Neural cell (in vitro differentiated cells): ENCODE measurements around the gene C19orf73. TPM values are rescaled to one million over a fixed set of nuclear protein-coding genes. Genes with fewer than 3 reads are reported as not detected.

ENCODE experiments used
- H2AFZ ChIP-seq: fragments of 200-600, 300-800 bp; sonication (generic), shearing (Covaris generic); 2 replicates; pipeline ENCODE4 v1.6.0; 2014; ENCODE audit warnings: low read depth, mild to moderate bottlenecking, antibody characterized with exemption, low read length, moderate library complexity
- H3F3A ChIP-seq: fragments of 200-600 bp; shearing (Covaris generic); 2 replicates; pipeline ENCODE4 v1.6.1; 2016; ENCODE audit warnings: mild to moderate bottlenecking, moderate library complexity, mixed read lengths, antibody characterized with exemption, low read length; ENCODE audit not compliant: insufficient read depth, poor library complexity, severe bottlenecking
- H3K27ac ChIP-seq: fragments of 200-600, 300-800 bp; sonication (generic), shearing (Covaris generic); 2 replicates; pipeline ENCODE4 v1.5.1; 2014; ENCODE audit warnings: mild to moderate bottlenecking, low read length, moderate library complexity
- H3K27me3 ChIP-seq: fragments of 300-800, 200-600 bp; sonication (generic), shearing (Covaris generic); 2 replicates; pipeline ENCODE4 v1.6.0; 2014; ENCODE audit warnings: mild to moderate bottlenecking, low read depth, low read length, moderate library complexity; ENCODE audit not compliant: insufficient read depth
- H3K36me3 ChIP-seq: fragments of 300-800, 200-600 bp; sonication (generic), shearing (Covaris generic); 2 replicates; pipeline ENCODE4 v1.5.1; 2014; ENCODE audit warnings: mild to moderate bottlenecking, antibody characterized with exemption, low read length, moderate library complexity; ENCODE audit not compliant: insufficient read depth
- H3K4me2 ChIP-seq: fragments of 300-800, 200-600 bp; sonication (generic), shearing (Covaris generic); 2 replicates; pipeline ENCODE4 v1.6.0; 2014; ENCODE audit warnings: mild to moderate bottlenecking, low read length
- H3K4me3 ChIP-seq: fragments of 300-800, 200-600 bp; sonication (generic), shearing (Covaris generic); 2 replicates; pipeline ENCODE4 v1.5.1; 2014; ENCODE audit warnings: mild to moderate bottlenecking, low read length, moderate library complexity
- H3K79me2 ChIP-seq: fragments of 200-600 bp; shearing (Covaris generic); replicated peaks from 2 replicates; pipeline ENCODE4 v1.6.0; 2014; ENCODE audit warnings: mild to moderate bottlenecking, low read length, moderate library complexity; ENCODE audit not compliant: insufficient read depth
- H3K9ac ChIP-seq: fragments of 300-800, 200-600 bp; sonication (generic), shearing (Covaris generic); 2 replicates; pipeline ENCODE4 v1.6.1; 2016; ENCODE audit warnings: mild to moderate bottlenecking, low read length, mixed read lengths
- H3K9me2 ChIP-seq: fragments of 200-600 bp; shearing (Covaris generic); 2 replicates; pipeline ENCODE4 v1.6.1; 2016; ENCODE audit warnings: mild to moderate bottlenecking, low read length, mixed read lengths; ENCODE audit not compliant: insufficient read depth
- H3K9me3 ChIP-seq: fragments of 200-600, 300-800 bp; sonication (generic), shearing (Covaris generic); 2 replicates; pipeline ENCODE4 v1.6.1; 2016; ENCODE audit warnings: mild to moderate bottlenecking, mixed run types, low read length, moderate library complexity, mixed read lengths
- H4K20me1 ChIP-seq: fragments of 200-600 bp; shearing (Covaris generic); 2 replicates; pipeline ENCODE4 v1.6.1; 2016; ENCODE audit warnings: mild to moderate bottlenecking, mixed run types; ENCODE audit not compliant: insufficient read depth
- EP300 ChIP-seq: fragments of 450-650 bp; conservative IDR thresholded peaks from 2 replicates; pipeline ENCODE4 v1.6.1; 2014; ENCODE audit warnings: antibody characterized with exemption, mild to moderate bottlenecking, moderate library complexity; ENCODE audit not compliant: poor library complexity, severe bottlenecking
- EZH2 ChIP-seq: fragments of 200-600, 300-800 bp; shearing (Covaris generic), sonication (generic); IDR thresholded peaks from 2 replicates; pipeline ENCODE4 v1.6.1; 2014; ENCODE audit warnings: antibody characterized with exemption, low read length, borderline replicate concordance, mild to moderate bottlenecking; ENCODE audit not compliant: insufficient read depth, poor library complexity, severe bottlenecking
- MXI1 ChIP-seq: fragments of 450-650 bp; conservative IDR thresholded peaks from 2 replicates; pipeline ENCODE4 v1.6.1; 2014; ENCODE audit warnings: antibody characterized with exemption, mild to moderate bottlenecking; ENCODE audit not compliant: poor library complexity, severe bottlenecking
- POLR2AphosphoS5 ChIP-seq: IDR thresholded peaks from 2 replicates; pipeline ENCODE4 v1.6.1; 2012
- RAD21 ChIP-seq: fragments of 450-650 bp; conservative IDR thresholded peaks from 2 replicates; pipeline ENCODE4 v1.6.1; 2014; ENCODE audit warnings: antibody characterized with exemption, mild to moderate bottlenecking, moderate library complexity
- SMC3 ChIP-seq: fragments of 450-650 bp; conservative IDR thresholded peaks from 2 replicates; pipeline ENCODE4 v1.6.1; 2014; ENCODE audit warnings: antibody characterized with exemption, mild to moderate bottlenecking, moderate library complexity; ENCODE audit not compliant: poor library complexity
- TAF1 ChIP-seq: IDR thresholded peaks from 2 replicates; pipeline ENCODE4 v1.6.1; 2012; ENCODE audit warnings: low read depth
- polyA plus RNA-seq: library from polyadenylated mRNA; depleted of rRNA; stranded (reverse); fragments of >200 nt; gene quantifications from 2 replicates; pipeline ENCODE4 v1.2.3, GENCODE V29; 2014
- TF ChIP-seq, protein P1 (sequence below): IDR thresholded peaks from 2 replicates; pipeline ENCODE4 v1.6.1; 2012; ENCODE audit warnings: borderline replicate concordance
- TF ChIP-seq, protein P2 (sequence below): fragments of 450-650 bp; IDR thresholded peaks from 2 replicates; pipeline ENCODE4 v1.5.1; 2014; ENCODE audit warnings: antibody characterized with exemption, mild to moderate bottlenecking, moderate library complexity; ENCODE audit not compliant: poor library complexity, severe bottlenecking

The C19orf73 gene
- polyA plus RNA-seq, 1 donor from 2014 or later: 8.4 TPM

DNA sequence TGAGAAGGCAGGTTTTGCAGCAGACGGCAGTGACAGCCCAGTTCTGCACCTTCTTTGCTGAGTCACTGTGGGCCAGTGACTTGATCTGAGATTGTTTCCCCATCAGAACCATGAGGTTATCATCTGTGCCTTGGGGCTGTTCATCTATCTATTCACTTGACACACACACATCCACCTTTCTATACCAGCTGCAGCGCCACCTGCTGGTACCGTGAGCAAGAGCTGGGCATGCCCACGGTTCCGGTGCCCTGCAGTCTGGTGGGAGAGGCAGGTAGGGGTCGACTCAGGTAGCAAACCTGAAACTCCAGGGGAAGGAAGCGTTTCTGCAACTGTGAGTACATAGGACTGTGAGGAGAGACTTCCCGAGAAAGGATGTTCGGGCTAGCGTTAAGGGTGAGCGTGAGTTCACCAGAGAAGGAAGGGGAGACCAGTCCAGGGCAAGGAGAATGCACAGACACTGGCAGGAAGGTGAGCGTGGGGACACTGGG is 12.3 kb downstream of the C19orf73 start:
- TF ChIP-seq RAD21 (peak; percentile 51), EZH2 (no peak), POLR2AphosphoS5 (no peak), MXI1 (no peak), SMC3 (peak; percentile 64), TAF1 (no peak), EP300 (no peak)
- TF ChIP-seq, protein P1, sequence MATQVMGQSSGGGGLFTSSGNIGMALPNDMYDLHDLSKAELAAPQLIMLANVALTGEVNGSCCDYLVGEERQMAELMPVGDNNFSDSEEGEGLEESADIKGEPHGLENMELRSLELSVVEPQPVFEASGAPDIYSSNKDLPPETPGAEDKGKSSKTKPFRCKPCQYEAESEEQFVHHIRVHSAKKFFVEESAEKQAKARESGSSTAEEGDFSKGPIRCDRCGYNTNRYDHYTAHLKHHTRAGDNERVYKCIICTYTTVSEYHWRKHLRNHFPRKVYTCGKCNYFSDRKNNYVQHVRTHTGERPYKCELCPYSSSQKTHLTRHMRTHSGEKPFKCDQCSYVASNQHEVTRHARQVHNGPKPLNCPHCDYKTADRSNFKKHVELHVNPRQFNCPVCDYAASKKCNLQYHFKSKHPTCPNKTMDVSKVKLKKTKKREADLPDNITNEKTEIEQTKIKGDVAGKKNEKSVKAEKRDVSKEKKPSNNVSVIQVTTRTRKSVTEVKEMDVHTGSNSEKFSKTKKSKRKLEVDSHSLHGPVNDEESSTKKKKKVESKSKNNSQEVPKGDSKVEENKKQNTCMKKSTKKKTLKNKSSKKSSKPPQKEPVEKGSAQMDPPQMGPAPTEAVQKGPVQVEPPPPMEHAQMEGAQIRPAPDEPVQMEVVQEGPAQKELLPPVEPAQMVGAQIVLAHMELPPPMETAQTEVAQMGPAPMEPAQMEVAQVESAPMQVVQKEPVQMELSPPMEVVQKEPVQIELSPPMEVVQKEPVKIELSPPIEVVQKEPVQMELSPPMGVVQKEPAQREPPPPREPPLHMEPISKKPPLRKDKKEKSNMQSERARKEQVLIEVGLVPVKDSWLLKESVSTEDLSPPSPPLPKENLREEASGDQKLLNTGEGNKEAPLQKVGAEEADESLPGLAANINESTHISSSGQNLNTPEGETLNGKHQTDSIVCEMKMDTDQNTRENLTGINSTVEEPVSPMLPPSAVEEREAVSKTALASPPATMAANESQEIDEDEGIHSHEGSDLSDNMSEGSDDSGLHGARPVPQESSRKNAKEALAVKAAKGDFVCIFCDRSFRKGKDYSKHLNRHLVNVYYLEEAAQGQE: no peak
- TF ChIP-seq, protein P2, sequence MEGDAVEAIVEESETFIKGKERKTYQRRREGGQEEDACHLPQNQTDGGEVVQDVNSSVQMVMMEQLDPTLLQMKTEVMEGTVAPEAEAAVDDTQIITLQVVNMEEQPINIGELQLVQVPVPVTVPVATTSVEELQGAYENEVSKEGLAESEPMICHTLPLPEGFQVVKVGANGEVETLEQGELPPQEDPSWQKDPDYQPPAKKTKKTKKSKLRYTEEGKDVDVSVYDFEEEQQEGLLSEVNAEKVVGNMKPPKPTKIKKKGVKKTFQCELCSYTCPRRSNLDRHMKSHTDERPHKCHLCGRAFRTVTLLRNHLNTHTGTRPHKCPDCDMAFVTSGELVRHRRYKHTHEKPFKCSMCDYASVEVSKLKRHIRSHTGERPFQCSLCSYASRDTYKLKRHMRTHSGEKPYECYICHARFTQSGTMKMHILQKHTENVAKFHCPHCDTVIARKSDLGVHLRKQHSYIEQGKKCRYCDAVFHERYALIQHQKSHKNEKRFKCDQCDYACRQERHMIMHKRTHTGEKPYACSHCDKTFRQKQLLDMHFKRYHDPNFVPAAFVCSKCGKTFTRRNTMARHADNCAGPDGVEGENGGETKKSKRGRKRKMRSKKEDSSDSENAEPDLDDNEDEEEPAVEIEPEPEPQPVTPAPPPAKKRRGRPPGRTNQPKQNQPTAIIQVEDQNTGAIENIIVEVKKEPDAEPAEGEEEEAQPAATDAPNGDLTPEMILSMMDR: peak; percentile 82
- H3K9me3 ChIP-seq: no peaks in the 10 kb centered on the region
- H3K79me2 ChIP-seq: no peaks in the 10 kb centered on the region
- H3F3A ChIP-seq: no peaks in the 10 kb centered on the region
- H3K27ac ChIP-seq: no peak overlapping the region
- H3K4me3 ChIP-seq: no peak overlapping the region
- H3K9me2 ChIP-seq: no peaks in the 10 kb centered on the region
- no peaks in the 10 kb centered on the region for H3K27me3 ChIP-seq
- peaks cover 3% of the 10 kb centered on the region for H4K20me1 ChIP-seq
- no peak overlapping the region for H2AFZ ChIP-seq
- H3K9ac ChIP-seq: no peak overlapping the region
- H3K4me2 ChIP-seq: no peak overlapping the region
- H3K36me3 ChIP-seq: no peaks in the 10 kb centered on the region

DNA sequence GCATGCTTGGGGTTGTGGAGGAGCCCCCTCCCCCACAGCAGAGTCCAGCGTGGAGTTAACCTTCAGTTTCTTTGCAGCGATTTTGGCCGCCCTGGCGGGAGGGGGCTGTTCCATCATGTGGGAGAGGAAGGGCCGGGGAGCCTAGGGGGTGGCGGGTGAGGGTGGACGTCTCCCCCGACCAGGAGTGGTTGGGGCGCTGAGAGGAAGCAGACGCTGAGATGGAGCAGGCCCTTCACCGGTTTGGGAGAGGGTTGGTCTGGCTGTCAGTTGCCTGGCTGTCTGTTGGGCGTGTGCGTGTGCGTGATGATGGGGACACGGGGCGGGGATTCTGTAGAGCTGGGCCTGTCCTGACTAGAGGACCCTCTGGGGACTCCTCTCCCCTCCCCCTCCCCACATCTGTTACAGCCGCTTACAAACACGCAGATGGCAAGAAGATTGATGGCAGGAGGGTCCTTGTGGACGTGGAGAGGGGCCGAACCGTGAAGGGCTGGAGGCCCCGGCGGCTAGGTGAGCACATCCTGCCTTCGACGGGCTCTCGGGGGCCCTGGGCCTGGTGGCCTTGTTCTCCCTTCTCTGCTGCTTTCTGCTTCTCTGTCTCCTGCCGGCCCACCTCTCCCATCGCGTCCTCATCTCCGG is 14.6 kb downstream of the C19orf73 start:
- H3K27me3 ChIP-seq: no peaks in the 10 kb centered on the region
- no peaks in the 10 kb centered on the region for H3F3A ChIP-seq
- no peak overlapping the region for H3K4me3 ChIP-seq
- no peak overlapping the region for H3K9ac ChIP-seq
- H3K79me2 ChIP-seq: no peaks in the 10 kb centered on the region
- no peak overlapping the region for H3K27ac ChIP-seq
- H2AFZ ChIP-seq: no peak overlapping the region
- H3K4me2 ChIP-seq: no peak overlapping the region
- no peak for TF ChIP-seq POLR2AphosphoS5
- TF ChIP-seq EZH2: no peak
- TF ChIP-seq SMC3: no peak
- TF ChIP-seq, protein P1: no peak
- TF ChIP-seq, protein P2: no peak
- TF ChIP-seq TAF1: no peak
- TF ChIP-seq EP300: no peak
- TF ChIP-seq RAD21: no peak
- TF ChIP-seq MXI1: no peak
- H3K9me2 ChIP-seq: no peaks in the 10 kb centered on the region
- no peaks in the 10 kb centered on the region for H3K36me3 ChIP-seq
- peaks cover 3% of the 10 kb centered on the region for H4K20me1 ChIP-seq
- H3K9me3 ChIP-seq: no peaks in the 10 kb centered on the region
